Upper lobe of right lung (tissue), 1 donor: ENCODE results near the gene CIITA. TPM values are rescaled to one million over a fixed set of nuclear protein-coding genes. Genes with fewer than 3 reads are reported as not detected.

Source experiments
- ATAC-seq: fragments of 200-7000 bp; cut with Tn5 transposase; one replicate; pipeline ENCODE4 v1.9.1; 2020; ENCODE audit warnings: mild to moderate bottlenecking, moderate library complexity
- DNase-seq: peaks from one replicate; pipeline ENCODE4 v3.0.0-alpha.2; 2020
- H3K27ac ChIP-seq: fragments of 200-600 bp; one replicate; pipeline ENCODE4 v1.8.0; 2022
- H3K27me3 ChIP-seq: fragments of 200-600 bp; one replicate; pipeline ENCODE4 v1.8.0; 2022; ENCODE audit warnings: mild to moderate bottlenecking
- H3K36me3 ChIP-seq: fragments of 200-600 bp; one replicate; pipeline ENCODE4 v1.8.0; 2022
- H3K4me1 ChIP-seq: fragments of 200-600 bp; one replicate; pipeline ENCODE4 v1.8.0; 2022
- H3K4me3 ChIP-seq: fragments of 200-600 bp; one replicate; pipeline ENCODE4 v1.8.0; 2022; ENCODE audit warnings: mild to moderate bottlenecking
- H3K9me3 ChIP-seq: fragments of 200-600 bp; one replicate; pipeline ENCODE4 v1.8.0; 2022
- intact Hi-C: fragments of 100-400 bp; cut with DNase I; formaldehyde crosslinking; loops from one replicate; pipeline ENCODE4 v1.11.0; 2022
- total RNA-seq: library from RNA; stranded (reverse); fragmentation: NEBNext Ultra II Directional; extraction: Animal tissue kit (Norgen Biotek cat#: 25700); gene quantifications from one replicate; pipeline ENCODE4 v1.2.1, GENCODE V29; 2021
- TF ChIP-seq, protein P1 (sequence below): fragments of 200-600 bp; IDR thresholded peaks from one replicate; pipeline ENCODE4 v1.8.0; 2022; ENCODE audit warnings: antibody characterized with exemption
- donor health status: DM: no; HTN: yes; CAD: no; lungs with severe emphysema.

The CIITA gene
- total RNA-seq, 1 donor from 2014 or later = 78.9 TPM

DNA sequence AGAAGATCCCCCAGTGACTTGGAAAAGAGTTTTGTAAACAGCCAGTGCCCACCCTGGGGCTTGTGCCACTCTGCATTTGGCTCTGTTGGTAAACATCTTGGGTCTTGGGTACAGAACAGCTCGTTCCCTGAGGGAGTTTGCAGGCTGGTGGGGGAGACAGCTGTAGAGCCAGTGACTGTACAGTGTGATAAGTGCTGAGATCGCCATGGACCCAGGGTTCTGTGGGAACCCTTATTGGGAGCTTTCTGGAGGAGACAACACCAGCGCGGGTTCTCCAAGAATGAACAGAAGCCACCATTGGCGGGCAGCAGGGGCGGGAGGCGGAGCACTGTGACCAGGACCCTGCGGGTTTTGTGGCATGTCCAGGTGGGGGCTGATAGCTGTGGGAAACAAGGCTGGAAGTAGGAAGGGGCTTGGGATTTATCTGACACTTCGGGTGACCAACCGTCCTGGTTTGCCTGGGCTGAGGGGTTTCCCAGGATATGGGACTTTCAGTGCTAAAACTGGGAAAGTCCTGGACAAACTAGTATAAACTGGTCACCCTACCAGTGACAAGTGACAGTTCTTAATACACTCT lies 70.3 kb downstream of the CIITA start:
- intact Hi-C loops = no loop called here
- Histone ChIP-seq H3K27me3 (no peaks in the 10 kb centered on the region), H3K4me3 (no peak overlapping the region), H3K36me3 (no peaks in the 10 kb centered on the region), H3K27ac (no peak overlapping the region), H3K9me3 (no peaks in the 10 kb centered on the region), H3K4me1 (peaks cover 41% of the 10 kb centered on the region)
- ATAC-seq (no peak), DNase-seq (peak; percentile 63)
- TF ChIP-seq, protein P1, sequence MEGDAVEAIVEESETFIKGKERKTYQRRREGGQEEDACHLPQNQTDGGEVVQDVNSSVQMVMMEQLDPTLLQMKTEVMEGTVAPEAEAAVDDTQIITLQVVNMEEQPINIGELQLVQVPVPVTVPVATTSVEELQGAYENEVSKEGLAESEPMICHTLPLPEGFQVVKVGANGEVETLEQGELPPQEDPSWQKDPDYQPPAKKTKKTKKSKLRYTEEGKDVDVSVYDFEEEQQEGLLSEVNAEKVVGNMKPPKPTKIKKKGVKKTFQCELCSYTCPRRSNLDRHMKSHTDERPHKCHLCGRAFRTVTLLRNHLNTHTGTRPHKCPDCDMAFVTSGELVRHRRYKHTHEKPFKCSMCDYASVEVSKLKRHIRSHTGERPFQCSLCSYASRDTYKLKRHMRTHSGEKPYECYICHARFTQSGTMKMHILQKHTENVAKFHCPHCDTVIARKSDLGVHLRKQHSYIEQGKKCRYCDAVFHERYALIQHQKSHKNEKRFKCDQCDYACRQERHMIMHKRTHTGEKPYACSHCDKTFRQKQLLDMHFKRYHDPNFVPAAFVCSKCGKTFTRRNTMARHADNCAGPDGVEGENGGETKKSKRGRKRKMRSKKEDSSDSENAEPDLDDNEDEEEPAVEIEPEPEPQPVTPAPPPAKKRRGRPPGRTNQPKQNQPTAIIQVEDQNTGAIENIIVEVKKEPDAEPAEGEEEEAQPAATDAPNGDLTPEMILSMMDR = no peak

DNA sequence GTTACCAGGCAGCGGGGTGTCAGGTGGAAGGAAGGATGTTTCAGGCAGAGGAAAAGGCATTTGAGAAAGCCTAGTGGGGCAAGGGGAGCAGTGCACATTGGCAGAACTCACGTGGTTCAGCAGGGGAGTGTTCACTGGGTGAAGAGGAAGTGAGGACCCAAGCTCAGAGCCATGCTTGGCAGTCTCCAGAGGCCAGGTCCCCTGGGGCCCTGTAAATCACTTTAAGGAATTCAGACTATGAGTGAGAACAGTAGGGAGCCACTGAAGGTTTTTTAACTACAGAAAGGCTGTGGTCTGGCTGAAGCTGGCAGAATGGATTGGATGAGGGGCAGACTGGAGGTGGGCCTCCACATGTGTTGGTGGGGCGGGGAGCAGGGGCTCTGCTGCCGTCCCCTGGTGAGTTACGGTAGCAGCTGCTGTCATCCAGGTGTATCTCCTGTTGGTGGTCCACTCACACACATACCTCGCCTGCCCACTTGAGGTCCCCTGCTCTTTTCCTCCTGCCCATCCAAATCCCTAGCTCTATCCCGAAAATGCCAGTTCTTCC lies 72.5 kb downstream of the CIITA start:
- TF ChIP-seq, protein P1 = no peak
- DNase-seq = no peak
- Histone ChIP-seq H3K27ac (no peak overlapping the region), H3K27me3 (no peaks in the 10 kb centered on the region), H3K4me1 (peaks cover 37% of the 10 kb centered on the region), H3K36me3 (no peaks in the 10 kb centered on the region), H3K9me3 (no peaks in the 10 kb centered on the region), H3K4me3 (no peak overlapping the region)
- peak; percentile 58 for ATAC-seq
- intact Hi-C loops = no loop called here

DNA sequence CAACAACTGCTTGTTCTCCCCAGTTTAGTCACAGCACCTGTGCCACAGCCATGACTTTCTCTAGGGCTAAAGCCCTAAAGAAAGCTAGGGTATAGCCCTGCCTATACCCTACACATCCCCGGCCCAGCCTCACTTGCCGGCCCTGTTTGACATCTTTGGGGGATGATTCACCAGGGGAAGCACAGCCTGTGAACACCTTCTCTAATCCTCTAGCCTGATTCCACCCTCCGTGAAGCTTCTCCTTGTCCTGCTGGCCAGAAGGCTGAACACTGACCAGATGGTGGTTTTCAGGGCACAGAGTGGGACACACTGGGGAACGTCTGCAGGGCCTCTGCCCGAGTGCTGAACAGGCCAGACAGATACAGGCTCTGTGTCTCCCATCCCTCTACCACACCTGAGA lies 73.4 kb downstream of the CIITA start:
- no peaks in the 10 kb centered on the region for H3K9me3 ChIP-seq
- TF ChIP-seq, protein P1 = no peak
- no peaks in the 10 kb centered on the region for H3K36me3 ChIP-seq
- no peak overlapping the region for H3K4me3 ChIP-seq
- no peak for ATAC-seq
- no peaks in the 10 kb centered on the region for H3K27me3 ChIP-seq
- DNase-seq = peak; percentile 40
- H3K4me1 ChIP-seq = peaks cover 33% of the 10 kb centered on the region
- H3K27ac ChIP-seq = no peak overlapping the region
- intact Hi-C loops = no loop called here

DNA sequence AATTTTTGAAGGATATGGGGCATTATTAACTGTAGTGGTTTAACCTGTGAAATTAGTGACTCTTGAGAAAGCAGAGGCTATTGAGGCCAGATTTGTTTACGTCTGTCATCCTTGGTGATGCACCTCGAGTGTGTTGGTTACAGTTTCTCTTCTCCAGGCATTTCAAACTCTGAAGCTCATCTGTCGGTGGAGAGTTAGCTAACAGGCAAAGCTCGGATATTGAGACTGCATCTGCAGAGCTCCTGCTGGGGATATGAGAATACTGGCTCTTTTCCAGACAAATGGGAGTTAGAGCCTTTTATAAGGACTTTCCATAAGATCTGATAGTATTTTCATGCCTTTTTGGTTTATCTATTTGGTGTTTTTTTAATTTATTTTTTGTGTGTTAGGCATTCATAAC lies 74.0 kb downstream of the CIITA start:
- ATAC-seq (no peak), DNase-seq (no peak)
- no peaks in the 10 kb centered on the region for H3K27me3 ChIP-seq
- H3K36me3 ChIP-seq = no peaks in the 10 kb centered on the region
- TF ChIP-seq, protein P1 = no peak
- peaks cover 26% of the 10 kb centered on the region for H3K4me1 ChIP-seq
- H3K27ac ChIP-seq = no peak overlapping the region
- no peak overlapping the region for H3K4me3 ChIP-seq
- no peaks in the 10 kb centered on the region for H3K9me3 ChIP-seq
- intact Hi-C loops = no loop called here

DNA sequence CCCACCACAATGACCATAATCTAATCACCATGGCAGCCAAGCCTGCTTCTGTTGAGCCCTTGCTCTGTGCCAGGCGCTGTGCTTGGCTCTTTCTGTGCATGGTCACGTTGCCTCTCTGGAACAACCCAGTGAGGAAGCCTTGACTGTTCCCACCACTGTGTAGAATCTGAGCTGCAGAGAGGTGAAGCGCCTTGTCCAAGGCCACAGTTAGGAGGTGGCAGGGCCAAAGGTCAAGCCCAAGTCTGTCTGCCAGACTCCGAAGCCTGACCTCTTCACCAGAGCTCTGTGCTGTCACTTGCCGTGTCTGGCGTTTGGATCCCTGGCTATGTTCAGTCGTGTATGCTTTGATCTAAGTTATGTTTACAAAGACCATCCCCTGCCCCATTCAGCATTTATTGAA lies 77.9 kb downstream of the CIITA start:
- Histone ChIP-seq H3K4me3 (no peak overlapping the region), H3K27me3 (no peaks in the 10 kb centered on the region), H3K4me1 (peaks cover 12% of the 10 kb centered on the region), H3K9me3 (no peaks in the 10 kb centered on the region), H3K36me3 (peaks cover 14% of the 10 kb centered on the region), H3K27ac (no peak overlapping the region)
- ATAC-seq (no peak), DNase-seq (no peak)
- TF ChIP-seq, protein P1 = no peak
- intact Hi-C loops = no loop called here
